Measurements from ENCODE around the gene NRDC.

DNA sequence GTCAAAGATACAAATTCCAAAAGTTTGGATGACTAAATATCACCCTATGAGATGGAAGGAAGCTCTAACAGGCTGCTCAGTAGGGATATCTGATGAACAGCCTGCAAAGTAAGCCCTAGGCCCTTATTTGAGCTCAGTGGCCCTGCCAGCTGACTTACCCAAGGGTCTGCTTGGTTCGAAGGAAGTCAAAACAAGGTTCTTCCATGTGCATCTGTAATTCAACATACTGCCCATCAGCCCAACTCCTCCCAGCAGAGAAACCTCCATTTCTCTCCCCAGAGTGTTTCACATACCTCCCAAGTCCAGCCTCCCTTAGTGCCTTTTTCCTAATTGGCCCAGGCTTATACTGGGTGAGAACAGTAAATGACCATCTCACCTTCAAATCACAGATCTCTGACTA is 86.6 kb downstream of the NRDC start:
- TF ChIP-seq CTCF (IDR thresholded peaks at IDR 0.05) = no peak
- TF ChIP-seq EZH2 (IDR thresholded peaks at IDR 0.05) = no peak
- no peak for TF ChIP-seq EZH2phosphoT487 (IDR thresholded peaks at IDR 0.05)
